Muscle of back (tissue), 13 donors: Measurements from ENCODE around the gene CHIC1. TPM values are rescaled to one million over a fixed set of nuclear protein-coding genes. Genes with fewer than 3 reads are reported as not detected.
"Not testable (repeated sequence)": the region's sequence is repeated elsewhere in the genome, so short reads cannot be mapped to it uniquely, and the experiment has no call there.

Source experiments
- DNase-seq, 3 donors: peaks; one replicate each; pipeline versions ENCODE4 v3.0.0 to v3.0.0-alpha.2; 2013
- long read RNA-seq, 9 donors: transcript quantifications; one replicate each; lab custom pipeline, GENCODE V29; 2026
- polyA plus RNA-seq, 10 donors: library from polyadenylated mRNA; unstranded; fragments of 120-200 nt; gene quantifications; one replicate each; pipeline ENCODE4 v1.2.1, GENCODE V29; 2013; ENCODE audit not compliant: insufficient read length in 10 of 10

The CHIC1 gene
- 10 to 100 TPM in 3 of 10 donors, 1 to 10 TPM in 7; 7.1 to 11.0 (median 9.0) TPM for polyA plus RNA-seq
- long read RNA-seq, donor 1, full-length matches to known transcripts, result 1 of 1 reads
- long read RNA-seq, donor 1, partial matches to known transcripts, result 0 of 1 reads
- long read RNA-seq, donor 1, other reads (novel, unspliced or antisense), result 0 of 1 reads
- long read RNA-seq, donor 2, full-length matches to known transcripts, result 1 of 1 reads
- long read RNA-seq, donor 2, partial matches to known transcripts, result 0 of 1 reads
- long read RNA-seq, donor 2, other reads (novel, unspliced or antisense), result 0 of 1 reads
- long read RNA-seq, donor 3, result 0 reads
- long read RNA-seq, donor 4, result 0 reads
- long read RNA-seq, donor 5, full-length matches to known transcripts, result 4 of 4 reads
- long read RNA-seq, donor 5, partial matches to known transcripts, result 0 of 4 reads
- long read RNA-seq, donor 5, other reads (novel, unspliced or antisense), result 0 of 4 reads
- long read RNA-seq, donor 6, result 0 reads
- long read RNA-seq, donor 7, full-length matches to known transcripts, result 1 of 1 reads
- long read RNA-seq, donor 7, partial matches to known transcripts, result 0 of 1 reads
- long read RNA-seq, donor 7, other reads (novel, unspliced or antisense), result 0 of 1 reads
- long read RNA-seq, donor 8, partial matches to known transcripts, result 5 of 11 reads
- long read RNA-seq, donor 8, other reads (novel, unspliced or antisense), result 6 of 11 reads
- long read RNA-seq, donor 9, result 0 reads

DNA sequence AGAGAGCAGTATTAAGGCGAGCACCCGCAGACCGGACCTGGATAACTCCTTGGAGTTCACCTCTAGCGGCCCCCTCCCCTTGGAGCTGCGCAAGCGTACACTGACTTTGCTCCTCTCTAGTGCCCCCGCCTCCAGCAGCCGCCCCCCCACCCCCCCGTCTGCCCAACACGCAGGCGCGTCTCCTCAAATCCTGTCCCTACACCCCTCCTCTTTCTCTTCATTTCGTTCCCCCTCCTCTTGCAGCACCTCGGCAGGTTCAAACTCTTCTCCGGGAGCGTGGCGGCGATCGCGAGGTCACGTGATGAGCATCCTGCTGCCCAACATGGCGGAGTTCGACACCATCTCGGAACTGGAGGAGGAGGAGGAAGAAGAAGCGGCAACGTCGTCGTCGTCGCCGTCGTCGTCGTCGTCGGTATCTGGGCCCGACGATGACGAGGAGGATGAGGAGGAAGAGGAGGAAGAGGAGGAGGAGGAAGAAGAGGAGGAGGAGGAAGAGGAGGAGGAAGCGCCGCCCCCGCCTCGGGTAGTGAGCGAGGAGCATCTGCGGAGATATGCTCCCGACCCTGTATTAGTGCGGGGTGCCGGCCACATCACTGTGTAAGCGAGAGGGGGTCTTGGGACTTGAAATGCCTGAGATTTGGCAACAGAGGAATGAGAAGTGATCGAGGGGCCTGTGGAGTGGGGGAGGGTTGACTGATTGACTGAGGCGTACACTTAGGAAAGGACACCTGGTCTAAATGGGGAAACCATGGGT is at the start of gene CHIC1:
CHIC1 (plus strand) TSS at position 214 of the 754 bp plus-strand sequence; CDS start at position 302, 88 bp downstream.
- DNase-seq, result peak; percentile 42 to 90 (median 71)

DNA sequence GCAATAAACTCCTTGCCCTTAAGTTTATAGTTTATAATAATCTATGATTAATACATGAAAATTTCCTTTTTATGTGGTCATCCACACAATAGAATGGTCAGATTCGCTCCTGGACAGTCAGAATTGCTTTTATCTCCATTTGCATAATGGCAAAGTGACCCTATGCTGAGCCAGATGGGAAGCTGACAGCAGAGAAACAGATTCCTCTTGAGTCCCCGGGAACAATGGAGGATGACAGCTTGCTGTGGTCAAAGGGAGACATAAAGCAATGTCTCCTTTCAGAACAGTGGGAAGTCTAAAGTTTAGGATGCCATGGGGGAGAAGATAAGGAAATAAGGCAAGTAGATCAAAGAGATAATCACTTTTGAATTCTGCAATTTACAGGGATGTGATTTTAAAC is 40.2 kb upstream of the CHIC1 start:
- DNase-seq, result not testable (repeated sequence)

DNA sequence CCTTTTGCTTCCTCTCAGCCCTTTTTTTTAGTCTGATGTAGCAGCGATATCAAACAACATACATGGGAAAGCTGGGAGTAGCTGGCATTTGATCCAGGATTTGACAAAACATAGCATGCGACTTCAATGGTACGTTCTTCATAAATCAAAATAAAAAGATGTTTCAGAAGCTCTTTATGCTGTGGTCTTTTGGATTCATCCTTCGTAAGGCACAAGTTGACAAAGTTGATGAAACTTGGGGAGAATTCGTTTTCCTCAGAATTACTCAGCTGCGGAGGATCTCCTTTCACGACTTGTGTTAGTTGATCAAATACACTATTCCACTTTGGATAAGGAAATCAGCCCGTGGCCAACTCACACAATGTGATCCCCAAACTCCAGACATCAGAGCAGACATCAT is 38.1 kb upstream of the CHIC1 start:
- no peak for DNase-seq

DNA sequence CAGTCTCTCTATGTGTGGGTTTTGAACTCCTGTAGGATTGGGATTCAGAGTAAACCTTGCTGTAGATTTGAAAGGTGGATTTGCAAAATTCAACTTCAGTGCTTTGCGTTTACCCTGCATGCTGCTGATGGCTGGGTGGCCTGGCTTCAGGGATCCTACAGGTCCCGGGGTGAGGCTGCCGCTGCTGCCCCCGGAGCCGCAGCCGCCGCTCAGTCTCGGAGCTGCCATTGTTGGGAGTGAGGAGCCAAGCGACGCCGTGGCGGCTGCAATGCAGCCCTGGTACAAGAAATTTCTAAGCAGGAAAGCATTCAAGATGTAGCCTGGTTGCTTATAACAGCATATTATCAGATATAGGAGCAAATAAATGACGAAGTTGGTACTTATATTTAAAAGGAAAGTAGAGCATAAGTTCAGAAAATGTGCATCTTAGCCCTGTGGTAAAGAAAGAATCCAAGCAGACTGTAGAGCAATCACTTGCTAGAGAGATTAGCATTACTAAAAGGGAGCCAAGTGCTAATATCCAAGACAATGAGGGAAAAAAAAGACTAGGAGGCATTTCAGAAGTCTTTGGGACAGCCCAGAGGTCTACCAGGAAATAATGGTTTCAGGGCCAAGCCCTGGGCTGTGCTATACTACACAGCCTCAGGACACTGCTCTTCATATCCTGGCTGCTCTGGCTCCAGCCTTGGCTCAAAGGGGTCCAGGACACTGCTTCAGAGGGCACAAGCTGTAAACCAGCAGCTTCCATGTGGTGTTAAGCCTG is 36.9 kb upstream of the CHIC1 start:
- DNase-seq, result no peak

DNA sequence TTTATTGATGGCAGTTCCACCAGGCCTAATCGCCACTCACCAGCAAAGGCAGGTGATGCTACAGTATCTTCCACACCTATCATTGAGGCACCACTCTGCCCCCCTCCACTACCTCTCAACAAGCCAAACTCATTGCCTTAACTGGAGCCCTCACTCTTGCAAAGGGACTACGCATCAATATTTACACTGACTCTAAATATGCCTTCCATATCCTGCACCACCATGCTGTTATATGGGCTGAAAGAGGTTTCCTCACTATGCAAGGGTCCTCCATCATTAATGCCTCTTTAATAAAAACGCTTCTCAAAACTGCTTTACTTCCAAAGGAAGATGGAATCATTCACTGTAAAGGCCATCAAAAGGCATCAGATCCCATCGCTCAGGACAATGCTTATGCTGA is 31.3 kb upstream of the CHIC1 start:
- DNase-seq, result not testable (repeated sequence)

DNA sequence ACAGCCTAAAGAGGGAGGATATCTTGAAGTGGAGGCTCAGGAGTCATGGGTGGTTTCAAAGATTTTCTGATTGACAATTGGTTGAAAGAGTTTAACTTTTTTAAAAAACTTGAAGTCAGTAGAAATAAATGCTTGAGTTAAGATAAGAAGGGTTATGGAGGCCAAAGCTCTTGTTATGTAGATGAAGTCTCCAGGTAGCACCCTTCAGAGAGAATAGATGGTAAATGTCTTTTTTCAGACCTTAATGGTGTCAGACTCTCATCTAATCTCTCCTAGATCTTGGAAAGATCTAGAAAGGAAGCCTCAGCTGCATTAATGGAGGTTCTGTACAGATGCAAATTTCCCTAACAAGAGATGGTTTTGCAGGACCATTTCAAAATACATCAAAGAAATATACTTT is 6.8 kb upstream of the CHIC1 start:
- DNase-seq, result no peak

DNA sequence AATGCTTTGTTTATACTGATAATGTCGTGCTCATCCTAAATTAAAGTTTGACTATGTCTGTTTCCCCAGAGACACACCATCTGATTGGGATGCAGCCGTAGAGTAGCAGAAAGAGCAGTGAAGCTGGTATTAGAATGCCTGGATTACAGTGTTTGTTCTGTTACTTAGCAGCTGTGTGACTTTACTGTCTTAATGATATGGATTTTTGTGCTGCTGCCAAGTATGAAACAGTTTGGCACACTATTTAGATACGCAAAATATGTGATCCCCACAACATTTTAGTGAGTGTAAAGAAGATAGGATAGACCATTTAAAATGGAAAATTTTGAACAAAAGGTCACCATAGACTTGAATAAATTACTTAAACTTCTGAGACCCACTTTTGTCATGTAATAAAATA is 1.2 kb upstream of the CHIC1 start:
- peak in 2 of 3 donors; percentile 3 to 7 for DNase-seq

DNA sequence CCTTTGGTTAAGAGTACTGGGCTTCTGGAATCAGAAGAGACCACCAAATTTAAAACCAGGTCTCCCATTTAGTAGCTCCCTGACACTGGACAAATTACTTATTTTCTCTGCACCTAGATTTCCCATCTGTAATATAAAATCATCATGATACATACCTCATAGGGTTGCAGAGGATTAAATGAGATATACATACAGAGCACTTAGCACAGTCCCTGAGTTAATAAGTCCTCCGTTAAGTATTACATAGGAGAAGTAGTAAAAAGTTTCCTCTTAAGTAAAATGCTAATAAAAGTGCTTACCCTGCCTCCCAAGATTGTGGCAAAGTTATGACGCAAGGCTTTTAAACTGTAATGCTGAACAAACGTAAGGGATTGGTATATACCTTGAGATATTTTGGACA is 539 bp upstream of the CHIC1 start:
- DNase-seq, result peak in 1 of 3 donors; percentile 7

DNA sequence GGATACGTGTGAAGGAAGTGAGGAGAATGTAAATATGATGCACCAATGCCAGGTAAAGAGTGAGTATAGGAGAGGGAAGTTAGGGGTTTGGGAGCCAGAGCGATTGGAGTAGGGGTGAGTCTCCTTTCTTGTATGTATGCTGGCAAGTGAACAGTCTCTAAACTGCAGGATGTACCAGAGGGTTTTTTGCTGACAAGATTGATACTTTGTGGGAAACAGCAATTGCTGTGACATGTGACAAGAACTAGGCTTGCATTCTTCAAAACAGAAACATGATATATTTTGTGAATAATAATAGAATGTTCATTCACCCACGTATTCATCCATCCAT is 706 bp downstream of the CHIC1 start:
- peak in 1 of 3 donors; percentile 30 for DNase-seq

DNA sequence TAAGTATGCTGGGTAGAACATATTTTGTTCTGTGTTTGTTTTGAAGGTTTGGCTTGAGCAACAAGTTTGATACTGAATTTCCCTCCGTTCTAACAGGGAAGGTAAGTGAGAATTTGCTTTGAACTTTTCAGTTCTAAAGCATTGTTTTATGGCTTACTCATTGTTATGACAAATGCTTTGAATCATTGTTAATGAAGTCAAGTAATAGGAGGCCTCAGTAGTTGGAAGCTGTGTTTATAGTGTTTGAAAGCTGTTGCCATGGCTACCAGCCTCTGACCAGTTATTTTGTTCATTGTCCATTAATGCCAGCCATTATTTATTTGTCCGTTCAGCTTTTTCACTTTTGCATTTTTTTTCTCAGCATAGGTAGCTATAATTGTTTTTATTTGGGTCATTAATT is 14.4 kb downstream of the CHIC1 start:
- peak in 2 of 3 donors; percentile 0 to 20 for DNase-seq

DNA sequence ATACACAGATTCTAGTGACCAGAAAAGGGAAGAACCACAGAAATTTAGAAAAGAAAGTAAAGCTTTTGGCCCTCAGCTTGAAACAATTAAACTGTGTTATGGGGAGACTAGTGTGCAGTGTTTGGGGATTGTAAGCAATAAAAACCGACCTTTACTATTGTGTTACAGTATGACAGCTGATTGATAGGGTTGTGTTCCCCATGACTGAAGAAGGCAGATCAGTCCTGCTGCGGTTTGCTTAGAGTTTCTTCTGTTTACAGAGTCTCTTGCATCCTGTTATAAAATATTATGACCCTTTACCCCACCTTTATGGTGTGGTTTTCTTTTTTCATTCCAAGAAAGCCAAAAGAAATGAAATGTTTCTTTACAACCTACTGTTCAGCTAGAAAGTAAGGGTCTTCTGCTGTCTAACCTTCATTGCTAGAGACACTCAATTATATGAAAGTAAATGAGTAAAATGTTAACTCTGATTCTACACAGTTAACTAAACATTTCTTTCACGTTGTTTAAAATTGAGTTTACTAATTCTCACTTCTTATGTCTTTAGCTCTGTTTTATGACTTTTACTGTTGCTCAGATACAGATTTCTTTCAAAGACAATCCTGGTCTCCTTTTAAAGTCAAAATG is 18.1 kb downstream of the CHIC1 start:
- no peak for DNase-seq

DNA sequence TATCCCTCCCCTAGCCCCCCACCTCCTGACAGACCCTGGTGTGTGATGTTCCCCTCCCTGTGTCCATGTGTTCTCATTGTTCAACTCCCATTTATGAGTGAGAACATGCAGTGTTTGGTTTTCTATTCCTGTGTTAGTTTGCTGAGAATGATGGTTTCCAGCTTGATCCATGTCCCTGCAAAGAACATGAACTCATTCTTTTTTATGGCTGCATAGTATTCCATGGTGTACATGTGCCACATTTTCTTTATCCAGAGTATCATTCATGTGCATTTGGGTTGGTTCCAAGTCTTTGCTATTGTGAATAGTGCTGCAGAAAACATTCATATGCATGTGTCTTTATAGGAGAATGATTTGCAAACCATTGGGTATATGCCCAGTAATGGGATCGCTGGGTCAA is 34.8 kb downstream of the CHIC1 start:
- DNase-seq, result not testable (repeated sequence)

DNA sequence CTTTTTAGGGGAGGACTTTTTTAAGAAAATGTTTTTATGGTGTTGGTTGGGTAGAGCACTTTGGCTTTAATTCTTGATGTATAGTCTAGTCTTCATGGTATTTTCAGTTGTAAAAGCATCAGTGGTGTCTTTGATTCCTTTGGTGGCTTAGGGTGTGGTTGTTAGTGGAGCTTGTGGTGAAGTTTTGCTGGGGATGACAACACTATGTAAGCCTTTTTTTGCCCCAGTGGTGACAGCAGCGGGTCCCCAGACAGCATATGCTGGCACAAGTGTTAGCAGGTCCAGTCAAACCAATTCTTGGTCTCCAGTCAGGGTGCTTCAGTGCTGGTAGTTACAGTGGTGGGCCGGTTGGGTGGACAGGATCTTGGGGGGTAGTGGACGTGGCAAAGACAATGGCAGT is 52.0 kb downstream of the CHIC1 start:
- no peak for DNase-seq

DNA sequence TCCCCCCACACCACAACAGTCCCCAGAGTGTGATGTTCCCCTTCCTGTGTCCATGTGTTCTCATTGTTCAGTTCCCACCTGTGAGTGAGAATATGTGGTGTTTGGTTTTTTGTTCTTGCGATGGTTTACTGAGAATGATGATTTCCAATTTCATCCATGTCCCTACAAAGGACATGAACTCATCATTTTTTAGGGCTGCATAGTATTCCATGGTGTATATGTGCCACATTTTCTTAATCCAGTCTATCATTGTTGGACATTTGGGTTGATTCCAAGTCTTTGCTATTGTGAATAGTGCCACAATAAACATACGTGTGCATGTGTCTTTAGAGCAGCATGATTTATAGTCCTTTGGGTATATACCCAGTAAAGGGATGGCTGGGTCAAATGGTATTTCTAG is 78.7 kb downstream of the CHIC1 start:
- DNase-seq, result not testable (repeated sequence)

DNA sequence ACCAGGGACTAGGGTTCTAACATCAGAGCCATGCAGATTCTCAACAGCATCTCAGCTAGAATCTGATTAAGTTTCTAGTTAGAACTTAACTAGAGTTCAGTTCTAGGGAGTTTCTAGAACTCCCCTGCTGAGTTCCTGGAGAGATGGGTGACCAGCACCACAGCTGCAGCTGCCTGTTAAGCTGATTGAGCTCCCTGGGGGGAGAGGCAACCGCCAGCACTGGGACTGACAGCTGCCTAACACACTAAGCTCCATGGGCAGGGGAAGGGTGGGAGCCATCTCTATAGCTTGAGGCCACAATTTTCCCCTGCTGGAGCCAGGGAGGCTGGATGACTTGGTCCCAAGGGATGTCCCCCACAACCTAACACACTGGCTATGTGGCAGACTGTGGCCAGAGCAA is 84.2 kb downstream of the CHIC1 start:
- DNase-seq, result no peak

DNA sequence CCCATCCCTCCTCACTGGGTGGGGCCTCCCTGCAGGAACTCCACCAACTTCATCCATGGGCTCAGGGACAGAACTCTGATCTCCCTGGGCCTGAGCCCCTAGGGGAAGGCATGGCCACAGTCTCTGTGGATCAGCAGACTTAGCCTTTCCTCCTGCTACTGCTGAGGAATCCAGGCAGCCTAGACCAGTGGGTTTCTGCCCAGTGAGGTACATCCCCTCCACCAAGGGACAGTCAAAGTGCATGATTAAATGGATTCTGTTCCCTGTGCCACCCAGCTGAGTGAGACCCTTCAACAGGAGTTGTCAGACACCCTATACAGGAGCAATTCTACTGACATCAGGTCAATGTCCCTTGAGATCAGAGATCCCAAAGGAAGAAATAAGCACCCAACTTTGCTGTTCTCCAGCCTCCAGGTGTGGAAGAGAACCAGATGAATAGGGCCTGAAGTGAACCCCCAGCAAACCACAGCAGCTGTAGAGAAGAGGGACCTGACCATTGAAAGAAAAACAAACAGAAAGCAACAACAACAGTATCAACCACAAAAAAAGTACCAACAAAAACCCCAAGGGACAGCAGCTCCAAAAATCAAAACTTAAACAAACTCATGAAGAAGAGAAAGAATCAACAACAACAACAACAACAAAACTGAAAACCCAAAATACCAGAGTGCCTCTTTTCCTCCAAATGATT is 84.8 kb downstream of the CHIC1 start:
- no peak for DNase-seq

DNA sequence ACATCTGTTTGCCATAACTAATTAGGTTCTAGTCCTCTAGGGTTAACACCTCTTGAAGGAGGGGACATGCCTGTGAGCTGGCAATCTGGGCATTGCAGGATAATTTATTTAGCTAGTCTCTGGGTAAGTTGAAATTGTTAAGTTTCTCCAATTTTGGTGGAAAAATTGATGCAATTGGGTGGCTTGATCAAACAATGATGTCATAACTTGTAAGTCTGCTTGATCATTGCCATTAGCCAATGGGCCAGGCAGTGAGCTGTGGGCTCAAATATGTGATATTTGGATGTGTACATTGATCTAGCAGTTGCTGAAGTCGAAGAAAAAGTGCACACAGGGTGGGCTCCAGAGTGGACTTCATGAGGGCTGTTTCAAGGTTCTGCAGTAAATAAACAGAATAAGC is 98.3 kb downstream of the CHIC1 start:
- DNase-seq, result not testable (repeated sequence)

DNA sequence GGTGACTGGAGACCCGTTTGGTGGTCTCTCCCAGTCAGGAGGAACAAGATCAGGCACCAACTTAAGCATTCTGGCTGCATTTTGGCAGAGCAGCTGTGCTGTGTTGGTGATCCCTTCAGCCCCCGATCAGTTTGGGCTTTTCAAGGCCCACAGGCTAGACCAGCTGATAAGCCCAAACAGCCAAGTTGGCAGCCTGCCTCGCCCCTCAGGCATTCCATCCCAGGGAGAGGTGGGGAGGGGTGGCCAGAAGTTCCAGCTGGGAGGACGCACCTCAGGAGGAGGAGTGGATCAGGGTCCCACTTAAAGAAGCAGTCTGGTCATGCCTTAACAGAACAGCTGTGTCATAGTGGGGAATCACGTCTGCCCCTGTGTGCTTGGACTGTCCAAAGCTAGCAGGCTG is 105.8 kb downstream of the CHIC1 start:
- no peak for DNase-seq

DNA sequence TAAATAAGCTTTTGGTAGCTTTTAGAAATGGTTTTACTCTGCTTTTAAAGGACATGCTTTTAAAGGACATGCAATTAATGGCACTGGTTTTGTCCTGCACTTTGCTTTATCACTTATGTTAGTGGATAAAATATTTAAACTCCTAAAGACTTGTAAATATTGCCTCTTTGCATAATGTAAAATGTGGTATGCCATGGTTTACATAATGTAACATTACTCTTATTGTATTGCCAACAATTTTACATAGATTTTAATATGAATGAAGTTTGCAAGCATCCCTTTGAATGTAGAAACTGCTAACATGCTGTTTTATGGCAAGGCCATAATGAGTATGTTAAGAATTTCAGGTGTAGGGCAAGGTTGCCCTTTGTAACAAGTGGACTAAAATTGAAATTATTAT is 118.4 kb downstream of the CHIC1 start:
- DNase-seq, result no peak

DNA sequence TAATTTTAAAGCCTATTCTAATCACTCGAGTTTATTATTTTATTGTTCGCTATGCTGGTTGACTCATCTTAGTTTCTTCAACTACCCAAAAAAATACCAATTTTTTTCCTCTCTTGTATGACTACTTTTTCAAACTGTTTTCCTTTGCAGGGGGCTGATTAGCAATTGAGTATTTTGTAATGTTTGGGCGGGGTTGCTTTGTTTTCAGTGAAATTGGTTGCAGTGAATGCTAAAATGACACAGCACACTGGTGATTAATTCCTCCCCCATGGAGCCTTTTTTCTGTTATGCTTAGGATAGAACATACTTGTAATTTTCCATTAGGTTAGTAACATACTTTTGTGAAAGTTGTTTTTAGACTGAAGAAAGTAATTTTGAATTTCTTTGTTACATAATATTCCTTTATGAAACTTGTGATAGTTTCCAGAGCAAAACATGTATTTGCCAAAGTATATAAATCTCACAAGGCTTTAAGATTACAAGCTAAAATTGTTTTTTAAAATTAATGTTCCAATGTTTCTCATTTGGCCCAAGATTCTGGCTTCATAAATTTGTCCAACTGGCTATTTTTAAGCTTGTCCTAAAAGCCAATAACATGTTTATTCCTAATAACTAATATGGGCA is 120.4 kb downstream of the CHIC1 start:
- DNase-seq, result no peak
